Adrenal gland (tissue), 12 donors: Measurements from ENCODE around the gene ZNF169. TPM values are rescaled to one million over a fixed set of nuclear protein-coding genes. Genes with fewer than 3 reads are reported as not detected.
A peak's percentile ranks its signal among the peaks of the same experiment; 100 is the strongest.
"Not testable (repeated sequence)": the region's sequence is repeated elsewhere in the genome, so short reads cannot be mapped to it uniquely, and the experiment has no call there.

Experiments used
- DNase-seq, 7 donors: peaks; one replicate each; pipeline ENCODE4 v3.0.0-alpha.2; 2019 to 2020
- H3K27ac ChIP-seq, 5 donors: fragments of 200-600 bp; sonication (generic) in 4 of 5; 1 replicate in 3 of 5; 2 replicates in 2 of 5; pipeline versions ENCODE4 v1.5.1 to v1.8.0; 2016 to 2020; ENCODE audit warnings: mild to moderate bottlenecking in 1 of 5
- H3K27me3 ChIP-seq: fragments of 200-600 bp; 2 replicates; pipeline ENCODE4 v1.8.0; 2021
- H3K36me3 ChIP-seq, 2 donors: fragments of 200-600 bp; replicated peaks in 1 of 2; 1 replicate in 1 of 2; 2 replicates in 1 of 2; pipeline versions ENCODE4 v1.5.1 to v1.8.0; 2018 to 2022
- H3K4me1 ChIP-seq, 2 donors: fragments of 200-600 bp; replicated peaks in 1 of 2; 1 replicate in 1 of 2; 2 replicates in 1 of 2; pipeline versions ENCODE4 v1.5.1 to v1.8.0; 2018 to 2021
- H3K4me3 ChIP-seq, 4 donors: fragments of 200-600 bp; sonication (generic) in 3 of 4; one replicate each; pipeline ENCODE4 v1.5.1; 2016 to 2018
- H3K9me3 ChIP-seq, 3 donors: fragments of 200-600 bp; sonication (generic) in 1 of 3; replicated peaks in 1 of 3; 1 replicate in 2 of 3; 2 replicates in 1 of 3; pipeline versions ENCODE4 v1.5.1 to v1.8.0; 2016 to 2021
- CTCF ChIP-seq, 6 experiments: fragments of 450-650 bp in 4 of 6; fragments of 200-600 bp in 2 of 6; sonication (generic) in 1 of 6; IDR thresholded peaks; 1 replicate in 5 of 6; 2 replicates in 1 of 6; pipeline versions ENCODE4 v1.5.1 to v1.8.0; 2016 to 2021; ENCODE audit warnings: antibody characterized with exemption in 6 of 6, mild to moderate bottlenecking in 2 of 6, moderate library complexity in 1 of 6
- POLR2A ChIP-seq, 2 donors: fragments of 450-650 bp; IDR thresholded peaks; one replicate each; pipeline ENCODE4 v1.6.1; 2017; ENCODE audit warnings: antibody characterized with exemption in 2 of 2, mild to moderate bottlenecking in 2 of 2, moderate library complexity in 1 of 2
- WGBS, 4 donors: extraction: QIAGEN DNeasy Blood & Tissue Kit in 2 of 4; methylation state at CpG; one replicate each; pipeline versions ENCODE4 v1.1.5 to v1.1.7; 2013 to 2017; 5-methylcytosine and 5-hydroxymethylcytosine counted together
- intact Hi-C, 2 donors: fragments of 100-400 bp; cut with DNase I; formaldehyde crosslinking; loops; one replicate each; pipeline versions ENCODE4 v1.14.1 to v1.15.0; 2022 to 2023
- polyA plus RNA-seq, 3 donors: library from polyadenylated mRNA; stranded (reverse); fragments of 200-250 nt in 2 of 3; fragments of 350-450 nt in 1 of 3; fragmentation: Illumina TruSeq in 1 of 3; extraction: RNeasy Lipid Tissue Mini Kit (QIAGEN cat#74804) in 1 of 3; gene quantifications; one replicate each; pipeline ENCODE4 v1.2.3, GENCODE V29; 2013 to 2014
- total RNA-seq, 9 donors: library from RNA; depleted of rRNA in 4 of 9; stranded (reverse); fragments of >200 nt in 4 of 9; fragments of 120-200 nt in 1 of 9; fragmentation: NEBNext Ultra II Directional in 1 of 9; extraction: Animal tissue kit (Norgen Biotek cat#: 25700) in 1 of 9; gene quantifications; one replicate each; pipeline versions ENCODE4 v1.1.0 to v1.2.4, GENCODE V29; 2013 to 2023
- donor health status: healthy with polysubstance abuse.
- donor health status: Bipolar disorder and iron deficiency.
- donor health status: DM: yes; HTN: yes; CAD: no.
- donor health status: DM: no; HTN: no; CAD: no.
- donor health status: DM: no; HTN: no; CAD: no.
- donor health status: DM: yes; HTN: yes; CAD: no.

The ZNF169 gene
- total and polyA plus RNA-seq, 12 donors: 1.2 to 34.9 (median 4.0) TPM

- TF ChIP-seq CTCF (IDR thresholded peaks at IDR 0.05): no peak
- no peak for TF ChIP-seq POLR2A (IDR thresholded peaks at IDR 0.05)
- H3K36me3 ChIP-seq: no peaks in the 10 kb centered on the region
- no peaks in the 10 kb centered on the region for H3K27me3 ChIP-seq
- H3K4me1 ChIP-seq: no peaks in the 10 kb centered on the region
- no peak for DNase-seq
- intact Hi-C loops: loop anchor here (2.0 to 10.0 kb wide), 5 partner anchors 145 to 528 kb away; no protein-coding TSS in a partner anchor
- WGBS, 4 donors: 63 to 76% (median 73%) methylated on average over 5 of the region's 5 CpGs
- H3K9me3 ChIP-seq: no peaks in the 10 kb centered on the region
- H3K27ac ChIP-seq: no peak overlapping the region
- H3K4me3 ChIP-seq: no peak overlapping the region
These were observed 46.6 kb upstream of the ZNF169 start for GRCh38 chr9:94212531-94212930.

DNA sequence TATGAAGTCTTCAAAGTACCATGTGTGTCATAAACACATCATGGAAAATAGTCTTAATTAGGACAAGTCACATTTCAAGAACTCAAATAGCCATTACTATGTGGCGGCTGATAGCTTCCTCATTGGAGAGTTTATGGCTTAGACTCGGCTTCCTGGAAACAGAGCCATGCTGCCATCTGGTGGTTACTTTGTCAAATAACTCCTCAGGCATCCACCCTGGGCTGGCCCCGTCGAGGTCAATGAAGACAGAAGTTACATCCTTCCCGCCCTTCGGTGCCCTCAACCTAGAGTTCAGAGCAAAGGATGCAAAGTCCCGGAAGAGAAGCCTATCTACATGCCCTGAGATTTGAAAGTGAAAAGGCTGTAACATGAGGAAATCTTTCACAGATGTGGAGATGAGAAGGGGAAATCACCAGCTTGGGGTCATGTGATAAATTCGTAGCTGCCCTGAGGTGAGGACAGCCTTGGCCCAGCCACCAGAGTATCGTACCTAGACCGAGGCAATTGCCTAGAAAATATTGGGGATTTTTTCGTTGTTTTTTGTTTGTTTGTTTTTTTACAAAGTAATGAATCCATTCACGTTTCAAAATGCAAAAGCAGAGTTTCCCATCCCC lies 45.5 kb upstream of the ZNF169 start:
- H3K4me1 ChIP-seq: no peaks in the 10 kb centered on the region
- 8 to 12% (median 9%) methylated on average over 12 of the region's 12 CpGs for WGBS, 4 donors

GRCh38 chr9:94222870-94223269 lies 36.2 kb upstream of the ZNF169 start:
- Histone ChIP-seq H3K4me3 (no peak overlapping the region), H3K9me3 (no peaks in the 10 kb centered on the region), H3K27ac (no peak overlapping the region), H3K27me3 (no peaks in the 10 kb centered on the region), H3K4me1 (no peaks in the 10 kb centered on the region), H3K36me3 (no peaks in the 10 kb centered on the region)
- DNase-seq: no peak
- intact Hi-C loops: no loop called here
- 74 to 94% (median 77%) methylated on average over 1 of the region's 1 CpG for WGBS, 4 donors
- TF ChIP-seq CTCF (IDR thresholded peaks at IDR 0.05): no peak

More for the DNA sequence above, 45.5 kb upstream of the ZNF169 start:
- Histone ChIP-seq H3K4me3 (no peak overlapping the region), H3K27me3 (no peaks in the 10 kb centered on the region), H3K36me3 (no peaks in the 10 kb centered on the region), H3K9me3 (no peaks in the 10 kb centered on the region), H3K27ac (no peak overlapping the region)
- intact Hi-C loops: loop anchor here (2.0 to 10.0 kb wide), 5 partner anchors 146 to 529 kb away; no protein-coding TSS in a partner anchor
- TF ChIP-seq CTCF (IDR thresholded peaks at IDR 0.05) (peak; percentile 57 to 94 (median 86)), POLR2A (IDR thresholded peaks at IDR 0.05) (no peak)
- peak; percentile 67 to 91 (median 79) for DNase-seq

DNA sequence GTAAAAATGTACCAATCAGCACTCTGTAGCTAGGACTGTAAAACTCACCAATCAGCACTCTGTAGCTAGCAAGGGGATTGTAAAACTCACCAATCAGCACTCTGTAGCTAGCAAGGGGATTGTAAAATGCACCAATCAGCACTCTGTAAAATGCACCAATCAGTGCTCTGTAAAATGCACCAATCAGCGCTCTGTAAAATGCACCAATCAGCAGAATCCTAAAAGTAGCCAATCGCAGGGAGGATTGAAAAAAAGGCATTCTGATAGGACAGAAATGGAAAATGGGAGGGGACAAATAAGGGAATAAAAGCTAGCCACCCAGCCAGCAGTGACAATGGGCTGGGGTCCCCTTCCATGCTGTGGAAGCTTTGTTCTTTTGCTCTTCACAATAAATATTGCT lies 33.7 kb upstream of the ZNF169 start:
- H3K36me3 ChIP-seq, H3K27ac ChIP-seq, DNase-seq, H3K4me3 ChIP-seq, H3K9me3 ChIP-seq, H3K4me1 ChIP-seq, intact Hi-C loops, H3K27me3 ChIP-seq: not testable (repeated sequence)
- 83 to 93% (median 89%) methylated on average over 2 of the region's 2 CpGs for WGBS, 4 donors

- Histone ChIP-seq H3K27me3 (no peaks in the 10 kb centered on the region), H3K4me1 (no peaks in the 10 kb centered on the region), H3K36me3 (no peaks in the 10 kb centered on the region), H3K27ac (no peak overlapping the region), H3K4me3 (no peak overlapping the region), H3K9me3 (no peaks in the 10 kb centered on the region)
- intact Hi-C loops: no loop called here
- no peak for DNase-seq
- TF ChIP-seq CTCF (IDR thresholded peaks at IDR 0.05): no peak
- no peak for TF ChIP-seq POLR2A (IDR thresholded peaks at IDR 0.05)
These were observed 30.5 kb upstream of the ZNF169 start for GRCh38 chr9:94228616-94229015.
